Measurements from ENCODE around the gene HMGCLL1.

HMGCLL1 gene

DNA sequence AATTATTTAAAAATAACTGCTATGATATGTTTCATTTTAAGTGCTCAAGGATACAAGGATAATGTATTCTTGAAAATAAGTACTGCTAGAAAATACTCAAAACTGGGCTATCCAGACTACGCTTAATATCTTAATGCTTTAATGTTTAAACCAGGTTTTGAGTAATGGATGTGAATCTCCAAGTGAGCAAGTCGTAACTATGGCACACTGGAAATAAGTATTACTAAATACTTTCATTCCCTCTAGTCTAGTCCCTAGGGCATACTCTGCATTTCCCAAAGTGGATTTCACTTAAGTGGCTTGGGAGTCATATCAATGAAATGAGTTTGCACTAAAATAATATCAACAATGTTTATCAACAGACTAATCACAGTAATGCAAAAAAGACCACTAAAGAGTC, 48.1 kb downstream of the HMGCLL1 start:
- DNase-seq, result no peak

DNA sequence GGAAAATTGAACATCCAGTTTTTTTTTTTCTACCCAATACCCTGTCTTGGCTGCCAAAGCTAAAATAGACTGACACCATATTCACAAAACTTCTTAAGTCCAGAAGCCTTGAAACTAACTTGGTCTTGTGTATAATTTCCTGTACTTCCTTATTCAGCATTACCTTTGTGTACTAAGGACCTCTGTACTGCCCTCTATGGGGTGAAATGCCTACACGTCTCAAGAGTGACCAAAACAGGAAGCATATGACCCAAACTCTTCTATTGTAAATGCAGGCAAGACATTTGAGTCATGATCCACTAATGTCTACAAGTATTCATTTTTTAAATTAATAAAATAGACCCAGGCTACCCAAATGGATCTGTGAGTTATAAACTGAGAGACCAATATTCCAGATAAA, 50.4 kb downstream of the HMGCLL1 start:
- DNase-seq, result no peak

DNA sequence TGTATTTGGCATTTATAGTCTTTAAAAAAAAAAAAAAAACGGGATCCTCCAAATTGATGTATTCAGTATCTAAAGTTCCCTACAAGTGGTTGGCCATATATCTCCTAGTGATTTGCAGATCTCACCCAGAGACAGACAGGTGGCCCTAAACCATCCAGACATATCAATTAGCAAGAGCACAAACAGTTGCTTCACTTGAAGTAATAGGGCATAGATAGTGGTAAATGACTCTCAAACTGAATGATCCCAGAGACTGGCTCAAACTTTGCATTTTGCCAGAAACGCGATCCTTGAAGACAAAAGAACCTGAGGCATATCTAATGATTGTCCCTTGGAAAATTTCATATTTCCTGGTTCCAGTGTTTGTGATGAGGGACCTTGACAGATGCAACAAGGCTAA, 54.6 kb downstream of the HMGCLL1 start:
- DNase-seq, result no peak

DNA sequence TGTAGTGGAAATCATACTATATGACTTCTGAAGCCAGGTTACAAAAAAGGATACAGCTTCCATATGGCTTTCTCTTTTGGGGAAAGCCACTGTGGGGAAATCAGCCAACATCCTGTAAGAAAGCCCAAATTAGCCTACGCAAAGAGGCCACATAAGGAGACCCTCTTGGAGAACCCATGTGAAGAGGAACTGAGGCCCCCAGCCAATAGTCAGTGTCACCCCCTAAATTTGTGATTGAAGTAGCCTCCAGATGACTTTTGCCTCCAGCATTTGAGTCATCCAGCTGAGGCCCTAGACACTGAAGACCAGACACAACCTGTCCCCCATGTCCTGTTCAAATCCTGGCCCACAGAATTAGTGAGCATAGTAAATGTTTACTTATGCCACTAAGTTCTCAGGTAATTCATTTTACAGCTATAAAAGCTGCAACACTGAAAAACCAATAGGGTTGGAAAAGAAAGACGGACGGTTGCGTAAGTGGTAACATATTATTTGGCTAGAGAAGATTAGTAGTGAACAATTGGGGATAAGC, 60.4 kb downstream of the HMGCLL1 start:
- no peak for DNase-seq

DNA sequence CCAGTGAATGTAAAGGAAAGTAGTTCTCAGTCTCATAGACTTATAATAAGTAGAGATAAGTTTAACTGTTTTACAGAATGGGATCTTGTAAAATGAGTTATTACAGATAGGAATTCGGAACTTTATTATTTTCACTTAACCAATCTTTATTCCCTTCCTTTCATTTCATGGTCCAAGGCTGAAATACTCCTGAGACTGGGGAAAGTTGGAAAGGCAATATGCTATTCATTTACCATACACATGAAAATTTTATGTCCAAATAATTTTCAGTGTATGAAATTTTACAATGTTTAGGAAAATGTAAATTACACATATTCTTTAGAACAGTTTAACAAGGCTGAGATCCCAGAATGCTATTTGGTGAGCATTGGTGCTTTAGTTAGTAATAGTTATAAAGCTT, 62.3 kb downstream of the HMGCLL1 start:
- no peak for DNase-seq

DNA sequence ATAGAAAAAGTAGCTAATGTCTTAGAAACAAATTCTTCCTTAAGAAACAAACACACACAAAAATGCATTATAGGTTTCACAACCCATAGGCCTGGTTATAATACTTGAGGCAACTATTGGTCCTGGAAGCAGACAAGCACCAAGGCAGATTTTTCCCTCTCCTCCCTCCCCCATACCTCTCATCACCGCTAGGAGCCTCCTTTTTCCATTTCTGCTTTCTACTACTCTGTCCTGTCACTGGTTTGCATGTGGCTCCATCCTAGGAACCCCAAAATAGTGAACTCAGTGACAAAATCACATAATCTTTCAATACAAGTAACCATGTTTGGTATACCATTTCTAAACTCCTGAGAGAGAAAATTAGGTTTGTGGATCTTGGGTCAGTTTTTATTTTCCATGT, 66.1 kb downstream of the HMGCLL1 start:
- no peak for DNase-seq

DNA sequence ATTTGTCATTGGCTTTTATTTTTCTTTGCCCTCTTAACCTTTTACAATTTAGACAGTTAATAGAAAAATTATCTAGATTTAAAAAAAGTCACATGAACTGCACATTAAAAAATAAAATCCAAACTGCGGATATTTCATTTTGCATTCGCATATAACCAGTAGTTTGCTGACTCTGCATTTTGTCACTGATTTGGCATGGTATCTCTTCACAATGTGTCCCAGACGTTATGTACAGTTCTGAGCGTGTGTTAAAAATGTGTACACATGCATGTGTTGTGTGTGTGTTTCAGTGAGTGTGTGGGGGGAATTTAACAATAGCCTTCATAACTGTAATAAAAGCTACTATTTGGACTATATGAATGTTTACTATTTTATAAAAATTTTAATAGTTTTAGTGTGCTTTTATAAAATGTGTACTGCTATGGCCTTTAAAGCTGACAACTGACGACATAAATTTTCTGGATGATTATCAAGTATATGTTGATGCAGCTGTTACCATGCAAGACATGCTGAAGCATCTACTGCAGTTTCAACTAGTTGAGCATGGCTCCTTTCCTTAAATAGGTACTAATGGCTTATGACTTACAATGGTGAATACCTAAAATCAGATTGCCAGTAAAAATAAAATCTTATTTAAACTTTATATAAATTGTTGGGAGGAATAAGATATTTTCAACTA, 67.7 kb downstream of the HMGCLL1 start:
- no peak for DNase-seq

DNA sequence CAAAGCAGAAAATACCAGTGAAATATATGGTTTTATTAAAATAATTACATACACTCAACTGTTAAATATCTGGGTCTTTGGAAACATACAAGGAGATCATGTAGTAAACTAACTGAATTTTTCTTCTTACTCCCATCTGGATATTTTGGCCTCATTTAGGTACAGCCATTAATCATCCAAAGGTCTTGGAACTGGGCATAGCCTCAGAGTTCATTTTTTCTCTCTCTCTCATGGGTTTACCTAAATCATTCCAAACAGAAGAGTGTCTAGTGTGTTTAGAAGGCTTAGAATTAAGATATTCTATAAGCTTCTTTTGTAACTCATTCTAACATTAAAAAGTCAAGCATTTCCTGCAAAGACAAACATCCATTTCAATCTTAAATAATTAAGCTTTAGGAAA, 79.4 kb downstream of the HMGCLL1 start:
- no peak for DNase-seq

DNA sequence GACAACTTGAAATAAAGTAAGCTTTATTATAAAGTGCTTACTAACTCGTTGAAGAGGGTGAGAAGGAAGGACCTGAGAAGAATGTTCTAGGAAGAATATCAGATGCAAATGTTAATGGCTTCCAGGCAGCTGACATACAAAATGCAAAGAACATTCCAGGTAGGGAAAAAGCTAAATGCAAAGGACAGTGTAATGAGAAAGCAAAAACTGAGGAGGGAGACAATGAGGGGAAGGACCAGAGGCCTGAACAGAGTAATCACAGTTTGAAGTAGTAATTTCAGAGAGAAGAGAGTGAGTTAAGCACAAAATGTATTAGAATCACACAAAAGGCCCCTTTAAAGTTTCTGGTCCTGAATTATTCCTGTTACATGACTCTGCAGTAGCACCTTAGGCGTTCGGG, 81.3 kb downstream of the HMGCLL1 start:
- no peak for DNase-seq

DNA sequence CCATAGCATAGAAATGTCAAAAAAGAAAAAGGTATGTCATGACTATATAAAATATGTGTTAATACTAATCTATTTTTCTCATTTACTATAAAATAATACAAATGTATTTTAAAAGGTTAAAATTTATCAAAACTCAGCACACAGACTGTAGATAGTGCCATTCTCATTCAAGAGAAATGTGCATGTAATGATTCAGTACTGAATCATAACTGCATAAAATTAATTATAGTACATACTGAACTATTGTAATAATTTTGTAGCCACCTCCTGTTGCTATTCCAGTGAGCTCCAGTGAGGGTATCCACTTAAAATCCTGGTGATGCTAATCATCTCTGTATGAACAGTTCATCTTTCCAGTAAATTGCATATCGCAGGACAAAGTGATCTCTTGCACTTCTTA, 82.8 kb downstream of the HMGCLL1 start:
- DNase-seq, result no peak

DNA sequence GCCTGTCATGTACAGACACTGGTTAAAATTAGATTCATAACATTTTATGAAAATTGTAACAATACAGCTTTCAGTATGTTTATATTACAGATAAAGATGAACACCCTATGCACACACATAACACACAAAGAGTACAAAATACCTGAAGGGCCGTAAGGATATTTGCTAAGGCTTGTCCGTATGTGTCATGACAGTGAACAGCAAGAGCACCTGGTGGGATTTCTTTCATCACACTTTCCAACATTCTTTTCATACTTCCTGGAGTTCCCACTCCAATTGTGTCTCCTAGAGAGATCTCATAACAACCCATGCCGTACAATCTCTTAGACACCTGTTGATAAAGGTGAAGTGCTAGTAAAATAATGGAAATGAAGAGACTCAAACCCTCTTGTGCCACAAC, 83.7 kb downstream of the HMGCLL1 start:
- DNase-seq, result no peak

DNA sequence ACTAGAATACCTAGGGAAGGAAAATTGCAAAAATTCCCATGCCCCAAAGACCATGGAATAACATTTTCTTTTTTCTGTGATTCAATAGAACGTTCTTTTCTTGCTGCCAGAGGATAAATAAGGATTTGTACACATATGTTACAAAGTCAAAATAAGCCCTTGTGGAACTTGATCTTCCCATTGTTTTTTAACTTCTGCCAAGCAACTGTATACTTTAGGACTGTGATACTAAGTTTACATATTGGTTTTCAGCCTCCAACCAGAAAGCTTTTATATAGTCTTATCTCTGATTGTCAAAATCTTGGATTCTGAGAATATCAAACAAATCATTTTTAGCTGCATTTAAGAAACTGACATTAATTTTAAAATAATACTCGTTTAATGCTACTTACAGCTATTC, 84.6 kb downstream of the HMGCLL1 start:
- DNase-seq, result no peak

DNA sequence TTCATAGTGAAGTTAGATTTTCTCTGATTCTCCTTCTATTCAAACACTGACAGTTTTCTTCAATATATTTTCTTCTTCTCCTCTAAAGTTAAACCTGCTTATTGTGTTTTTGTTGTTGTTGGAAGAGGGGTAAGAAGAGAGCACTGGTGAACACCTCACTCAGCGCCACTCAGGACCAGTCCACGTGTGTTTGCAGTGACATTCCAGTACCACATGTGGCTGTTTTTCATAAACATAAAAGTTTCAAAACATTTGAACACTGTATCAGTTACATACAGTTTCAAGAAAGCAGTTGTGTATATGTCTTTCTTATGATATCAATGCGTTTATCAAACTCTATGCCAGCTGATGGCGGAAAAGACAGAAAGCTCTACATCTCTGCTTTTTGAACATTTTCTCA, 86.7 kb downstream of the HMGCLL1 start:
- DNase-seq, result no peak

DNA sequence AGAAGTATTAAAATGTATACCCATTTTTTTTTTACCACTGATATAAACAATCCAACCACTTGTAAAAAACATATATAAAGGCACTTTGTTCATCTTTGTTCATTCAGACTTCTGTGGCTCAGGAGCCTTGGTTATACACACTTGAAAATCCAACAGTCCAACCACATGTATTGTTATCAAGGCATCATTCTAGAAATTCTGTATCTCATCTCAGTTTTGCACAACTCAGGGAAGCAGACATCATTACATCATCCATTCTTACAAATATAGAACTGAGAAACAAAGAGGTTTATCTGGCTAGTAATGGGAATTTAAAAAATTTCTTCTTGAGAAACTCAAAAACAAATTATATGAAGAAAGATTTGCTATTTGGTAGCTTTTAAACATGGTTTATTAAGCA, 88.1 kb downstream of the HMGCLL1 start:
- no peak for DNase-seq

DNA sequence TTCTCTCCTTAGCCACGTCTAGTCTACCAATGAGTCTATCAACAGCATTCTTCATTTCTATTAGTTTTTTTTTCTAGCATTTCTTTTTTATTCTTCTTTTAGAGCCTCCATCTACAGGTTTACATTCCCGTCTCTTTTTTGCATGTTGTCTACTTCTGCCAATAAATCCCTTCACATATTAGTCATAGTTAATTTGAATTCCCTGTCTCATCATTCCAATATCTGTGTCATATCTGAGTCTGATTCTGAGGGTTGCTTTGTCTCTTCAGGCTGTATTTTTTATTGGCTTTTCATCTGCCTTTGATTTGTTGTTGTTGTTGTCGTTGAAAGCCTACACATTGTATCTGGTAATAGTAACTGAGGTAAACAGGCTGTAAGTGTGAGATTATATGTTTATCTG, 104.6 kb downstream of the HMGCLL1 start:
- no peak for DNase-seq

DNA sequence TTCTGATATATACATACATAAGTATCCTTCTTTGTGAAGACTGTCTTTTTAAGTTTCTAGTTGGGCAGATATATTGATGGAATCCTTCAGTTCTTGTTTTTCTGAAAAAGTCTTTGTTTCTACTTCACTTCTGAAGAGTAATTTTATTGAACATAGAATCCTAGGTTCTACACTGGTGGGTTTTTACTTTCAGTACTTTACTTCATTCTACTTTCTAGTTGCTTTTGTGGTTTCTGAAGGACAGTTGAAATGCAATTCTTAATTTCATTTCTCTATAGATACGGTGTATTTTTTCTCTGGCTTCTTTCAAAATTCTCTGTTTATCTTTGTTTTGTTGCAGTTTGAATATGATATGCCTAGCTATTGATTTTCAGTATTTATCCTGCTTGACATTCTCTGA, 105.3 kb downstream of the HMGCLL1 start:
- no peak for DNase-seq

DNA sequence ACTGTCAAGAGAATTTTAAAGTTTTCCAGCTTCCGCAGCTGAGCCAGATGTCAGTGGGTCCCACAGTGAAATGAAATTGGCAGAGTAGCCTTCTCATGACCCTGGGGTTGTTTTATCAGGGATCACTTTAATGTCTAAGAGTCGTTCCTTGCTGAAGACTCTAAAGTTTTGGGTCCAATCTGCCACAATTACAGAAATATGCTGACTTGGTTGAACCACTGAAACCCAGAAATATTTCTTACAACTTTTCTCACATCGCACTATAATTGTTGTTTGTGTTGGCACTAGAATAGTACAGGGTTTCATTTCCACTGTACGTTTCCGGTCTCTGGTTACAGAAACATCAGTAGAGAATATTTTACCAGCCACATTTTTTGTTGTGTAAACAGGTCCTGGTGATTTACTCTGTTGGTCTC, 109.0 kb downstream of the HMGCLL1 start:
- DNase-seq, result no peak

DNA sequence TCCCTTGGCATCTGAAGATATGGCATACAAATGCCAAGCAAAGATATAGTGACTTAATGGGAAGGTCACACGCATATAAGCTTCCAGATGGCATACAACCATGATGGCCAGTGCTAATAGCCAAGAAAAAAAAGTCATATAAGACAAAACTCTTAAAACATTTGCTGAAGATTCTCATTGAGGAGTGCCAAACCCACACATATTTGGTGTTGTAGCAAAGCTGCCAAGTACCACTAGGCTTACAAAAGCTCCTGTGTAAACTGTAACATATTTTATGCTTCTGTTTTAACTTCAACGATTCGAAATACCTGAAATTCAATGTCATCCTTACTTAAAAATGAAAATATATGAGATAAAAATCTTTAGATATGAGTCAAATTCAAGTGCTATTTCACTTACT, 123.0 kb downstream of the HMGCLL1 start:
- DNase-seq, result no peak

DNA sequence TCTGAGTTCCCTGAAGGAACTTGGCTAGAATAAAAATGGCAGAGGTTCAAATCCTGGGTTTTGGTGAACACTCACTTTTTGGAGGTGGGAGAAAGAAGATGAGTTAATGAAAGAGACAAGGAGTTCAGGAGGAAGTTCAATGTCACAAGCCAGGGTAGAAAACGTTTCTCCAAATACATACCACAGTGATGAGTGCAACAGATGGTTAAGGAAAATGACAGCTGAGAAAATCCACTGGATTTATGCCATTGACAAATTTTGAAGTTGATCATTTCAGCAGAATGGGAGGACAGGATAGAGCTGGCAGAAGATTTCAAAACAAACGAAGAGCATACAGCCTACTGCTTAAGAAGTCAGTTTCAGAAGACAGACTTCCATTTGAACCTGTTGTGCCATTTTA, 129.0 kb downstream of the HMGCLL1 start:
- no peak for DNase-seq

DNA sequence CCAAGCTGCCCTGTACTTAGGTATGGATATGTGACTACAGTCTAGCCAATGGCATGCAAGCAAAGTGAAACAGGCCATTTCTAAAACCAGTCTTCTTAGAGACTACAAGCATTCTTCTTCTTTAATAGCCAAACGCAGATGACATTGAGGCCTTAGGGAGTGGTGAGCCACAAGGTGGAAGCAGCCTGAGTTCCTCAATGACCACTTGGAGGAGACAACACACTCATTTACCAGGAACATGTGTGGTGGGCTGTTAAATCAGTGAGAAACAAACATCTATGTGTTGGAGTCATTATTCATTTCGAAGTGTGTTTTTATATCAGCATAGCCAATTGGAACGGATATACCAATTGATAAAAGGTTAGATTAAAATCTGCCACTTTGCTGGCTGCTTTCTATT, 129.8 kb downstream of the HMGCLL1 start:
- no peak for DNase-seq

DNA sequence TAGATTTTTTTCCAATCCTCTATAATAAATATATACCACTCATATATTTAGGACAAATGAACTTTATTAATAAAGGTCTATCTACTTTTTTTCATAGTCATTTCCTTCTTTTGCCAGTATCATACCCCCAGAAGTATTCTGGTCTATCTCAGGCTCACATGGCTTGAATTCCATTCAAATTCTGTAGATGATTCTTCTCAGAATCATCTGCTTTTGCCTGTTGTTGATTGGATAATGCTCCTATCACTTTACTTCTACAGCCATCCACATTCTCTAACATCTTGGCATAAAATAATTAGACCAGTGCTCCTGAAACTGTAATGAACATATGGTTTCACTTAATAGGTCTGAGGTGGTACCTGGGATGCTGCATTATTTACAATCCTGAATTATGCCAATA, 130.5 kb downstream of the HMGCLL1 start:
- no peak for DNase-seq

DNA sequence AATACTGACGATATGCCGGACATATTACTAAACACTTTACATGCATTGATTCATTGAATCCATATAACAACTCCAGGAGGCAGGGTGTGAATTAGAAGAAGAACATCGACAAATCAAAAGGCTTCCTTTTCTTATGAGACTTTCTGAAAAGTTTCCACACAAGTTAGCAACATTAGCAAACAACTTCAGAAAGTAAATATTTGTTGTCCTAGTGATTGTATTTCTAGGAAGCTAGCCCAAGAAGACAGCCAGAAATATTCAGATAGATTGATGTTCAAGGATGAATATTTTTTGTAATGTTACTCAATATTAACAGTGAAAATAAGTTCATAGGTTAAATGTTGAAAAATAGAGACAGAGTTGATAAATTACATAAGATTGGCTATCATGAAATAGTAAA, 131.1 kb downstream of the HMGCLL1 start:
- DNase-seq, result no peak

DNA sequence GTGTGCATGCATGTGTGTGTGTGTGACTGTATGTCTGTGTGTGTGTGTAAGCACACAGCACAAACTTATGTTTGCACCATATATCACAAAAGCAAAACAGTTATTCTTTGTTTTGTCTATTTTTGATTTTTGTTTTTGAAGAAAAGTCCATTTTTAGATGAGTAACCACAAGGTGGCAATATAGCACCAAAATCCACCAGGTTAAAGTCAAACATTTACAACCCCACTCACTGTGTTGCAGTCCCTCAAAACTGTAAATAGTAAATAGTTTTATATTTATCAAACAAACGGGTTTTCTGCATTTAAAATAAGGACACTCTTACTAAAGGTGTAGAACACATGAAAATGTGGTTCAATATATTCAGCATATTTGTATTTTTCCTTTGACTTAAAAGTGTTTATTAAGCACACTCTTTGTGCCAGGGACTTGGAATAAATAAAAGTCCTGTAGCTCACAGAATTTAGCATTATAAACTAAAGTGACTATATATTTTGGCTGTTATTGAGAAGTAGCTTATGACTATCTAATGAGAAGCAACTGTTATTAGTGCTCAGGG, 133.3 kb downstream of the HMGCLL1 start:
- DNase-seq, result no peak

DNA sequence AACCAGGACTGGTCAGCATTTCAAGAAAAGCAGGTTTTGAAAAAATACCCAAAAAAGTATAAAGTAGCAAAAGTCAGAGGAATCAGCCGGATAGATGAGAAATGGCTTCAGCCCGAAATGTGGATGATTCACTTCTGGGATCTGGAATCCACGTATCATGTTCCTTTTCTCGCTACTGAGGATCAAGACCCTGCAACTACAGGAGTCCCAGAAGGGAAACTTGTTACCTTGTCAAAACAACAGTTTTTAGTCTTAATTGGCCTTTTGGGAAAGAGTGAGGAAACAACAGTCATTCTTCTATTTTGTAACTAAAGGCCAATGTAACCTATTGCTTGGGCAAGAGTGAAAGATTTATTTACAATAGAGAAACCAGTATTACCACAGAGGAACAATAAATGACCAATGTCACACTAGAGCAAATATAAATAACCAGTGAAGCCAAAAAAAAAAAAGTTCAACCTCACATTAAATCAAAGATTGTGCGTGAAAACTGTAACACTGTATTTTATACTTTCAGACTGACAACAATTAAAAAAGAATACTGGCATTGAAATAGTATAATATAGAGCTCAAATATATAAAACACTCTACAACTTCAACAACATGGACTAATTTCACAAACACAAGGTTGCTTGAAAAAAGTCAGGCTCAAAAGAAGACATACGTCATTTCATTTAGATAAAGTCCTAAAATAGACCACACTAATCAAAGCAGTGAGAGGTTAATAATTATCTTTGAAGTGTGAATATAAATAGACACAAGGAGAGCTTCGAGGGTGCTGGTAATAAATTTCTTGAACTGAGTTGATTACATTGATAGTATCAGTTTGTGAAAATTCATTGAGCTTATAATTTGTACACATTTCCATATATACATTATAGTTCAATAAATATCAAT, 135.5 kb downstream of the HMGCLL1 start:
- DNase-seq, result no peak
